ENCODE measurements around the gene PDE2A.
A peak's percentile ranks its signal among the peaks of the same experiment; 100 is the strongest.

- peak; percentile 86 for TF ChIP-seq CTCF (IDR thresholded peaks at IDR 0.05; ENCODE audit: insufficient read depth, low read depth, low read length)
- no peak for TF ChIP-seq EZH2 (IDR thresholded peaks at IDR 0.05; ENCODE audit: insufficient read depth, low read length)
These were observed 9.6 kb upstream of the PDE2A start for GRCh38 chr11:72683782-72684200.

Data from astrocyte (in vitro differentiated cells and primary cell).